ENCODE data around the gene UGT1A4. TPM values are rescaled to one million over a fixed set of nuclear protein-coding genes. Genes with fewer than 3 reads are reported as not detected.

The UGT1A4 gene
- total RNA-seq, 5 donors from 2014 or later (not counting 1 experiment from before 2014, with no cell fraction given): not detected

DNA sequence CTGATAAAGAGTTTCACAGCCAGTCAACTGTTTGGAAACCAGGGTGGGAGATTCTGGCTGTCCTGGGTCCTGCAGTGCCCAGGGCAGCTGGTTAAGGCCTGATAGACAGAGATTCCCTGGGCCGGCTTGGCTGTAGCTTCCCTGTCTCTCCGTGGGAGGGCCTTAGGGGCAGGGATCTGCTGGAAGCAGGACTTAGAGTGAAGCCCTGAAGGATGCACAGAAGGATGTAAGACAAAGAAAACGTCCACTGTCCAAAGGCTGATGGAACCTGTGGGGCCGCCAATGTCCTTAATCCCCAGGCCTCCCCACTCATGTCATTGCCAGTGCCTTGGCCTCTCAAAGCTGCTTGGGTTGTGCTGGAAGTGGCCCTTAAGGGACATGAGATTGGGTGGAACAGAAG is 92.6 kb downstream of the UGT1A4 start:
- Mint-ChIP-seq H3K4me3 (no peak overlapping the region), H3K36me3 (no peaks in the 10 kb centered on the region), H3K4me1 (no peaks in the 10 kb centered on the region), H3K27ac (no peak overlapping the region), H3K27me3 (peaks cover 5 to 30% of the 10 kb centered on the region in 2 donors), H3K9me3 (no peaks in the 10 kb centered on the region)
- no peak overlapping the region for H3K4me3 ChIP-seq (ENCODE audit: control insufficient read depth in 1 of 2, extremely low read depth in 1 of 2, low read length in 1 of 2)
- CTCF ChIA-PET: no interaction called here
- peaks cover 0 to 38% of the 10 kb centered on the region in 2 experiments for H3K27me3 ChIP-seq (replicated peaks in 1 of 2; ENCODE audit: control insufficient read depth in 2 of 2, extremely low read depth in 1 of 2, insufficient read depth in 2 of 2, low read length in 1 of 2)
- no peaks in the 10 kb centered on the region for H3K9me3 ChIP-seq
- WGBS (ENCODE audit: insufficient coverage): 66% methylated on average over 3 of the region's 4 CpGs
- POLR2A ChIA-PET: no interaction called here
- H3K36me3 ChIP-seq (ENCODE audit: control insufficient read depth in 2 of 2, extremely low read depth in 1 of 2, insufficient read depth in 1 of 2, low read length in 1 of 2): no peaks in the 10 kb centered on the region
- H3K27ac ChIP-seq (ENCODE audit: low read length): no peak overlapping the region
- DNase-seq (peak in 2 of 35 experiments; percentile 2 to 9), ATAC-seq (replicated peaks in 1 of 4) (no peak)
- H3K4me1 ChIP-seq (ENCODE audit: control insufficient read depth in 1 of 2, extremely low read depth in 1 of 2, insufficient read depth in 2 of 2, low read length in 2 of 2): no peaks in the 10 kb centered on the region

DNA sequence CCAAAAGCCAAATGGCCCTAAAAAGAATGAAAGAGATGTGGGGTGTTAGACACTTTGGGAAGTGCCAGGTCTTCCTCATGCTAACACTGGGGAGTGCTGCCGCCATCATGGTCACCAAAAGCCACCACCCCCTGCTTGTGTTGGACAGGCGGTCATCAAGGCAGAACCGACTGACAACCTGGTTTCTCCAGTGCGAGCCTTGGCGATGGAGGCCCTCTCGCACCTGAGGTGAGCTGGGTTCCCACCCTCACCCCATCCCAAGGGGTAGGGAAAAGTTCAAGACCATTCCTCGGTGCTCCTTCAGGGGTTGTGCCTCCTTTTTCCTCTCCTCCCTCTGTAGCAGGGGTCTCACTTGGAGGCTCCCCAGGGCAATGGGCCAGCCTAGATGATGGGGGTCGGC is 93.2 kb downstream of the UGT1A4 start:
- DNase-seq: peak in 1 of 35 experiments; percentile 9
- POLR2A ChIA-PET: no interaction called here
- no peaks in the 10 kb centered on the region for H3K4me1 ChIP-seq (ENCODE audit: control insufficient read depth in 1 of 2, extremely low read depth in 1 of 2, insufficient read depth in 2 of 2, low read length in 2 of 2)

DNA sequence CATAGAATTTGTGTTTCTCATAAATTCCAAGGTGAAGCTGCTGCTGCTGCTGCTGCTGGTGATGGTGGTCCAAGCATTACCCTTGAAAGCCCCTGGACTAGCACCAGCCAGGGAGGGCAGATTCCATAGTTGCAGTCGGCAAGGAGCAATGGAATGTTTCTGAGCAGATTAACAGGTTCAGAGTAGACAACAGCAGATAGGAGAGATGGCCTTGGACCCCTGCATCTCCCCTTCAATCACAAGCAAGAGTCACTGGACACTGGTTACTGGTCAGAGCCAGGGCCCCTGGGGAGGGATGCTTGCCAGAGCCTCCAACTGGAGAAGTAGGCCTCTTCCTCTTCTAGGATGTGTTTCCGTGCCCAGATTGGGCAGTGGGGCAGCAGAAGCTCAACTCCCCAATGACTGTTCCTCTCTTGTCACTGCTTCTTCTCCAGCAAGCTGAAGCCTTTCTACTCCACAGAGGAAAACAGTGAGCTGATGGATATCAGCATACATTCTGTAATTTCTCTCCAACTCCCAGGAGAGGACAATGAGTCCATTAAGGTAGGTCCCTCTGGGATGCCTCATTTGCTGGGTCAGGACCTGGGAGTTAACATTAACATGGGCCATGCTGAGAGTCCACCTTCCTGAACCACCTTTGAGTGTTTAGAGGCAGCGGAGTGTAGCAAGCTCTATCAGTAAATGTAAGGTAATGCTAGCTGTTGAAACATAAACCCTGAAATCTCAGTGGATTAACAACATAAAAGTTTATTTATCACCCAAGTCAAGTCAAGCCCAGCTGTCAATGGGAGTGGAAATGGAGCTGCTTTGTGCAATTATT is 94.9 kb downstream of the UGT1A4 start:
- H3K9me3 Mint-ChIP-seq: no peaks in the 10 kb centered on the region
- no peaks in the 10 kb centered on the region for H3K36me3 Mint-ChIP-seq
- no peak for ATAC-seq (replicated peaks in 1 of 4)
- H3K27ac Mint-ChIP-seq: no peak overlapping the region
- WGBS (ENCODE audit: insufficient coverage): 58% methylated on average over 1 of the region's 3 CpGs
- Histone ChIP-seq H3K27me3 (replicated peaks in 1 of 2; ENCODE audit: control insufficient read depth in 2 of 2, extremely low read depth in 1 of 2, insufficient read depth in 2 of 2, low read length in 1 of 2) (peaks cover 0 to 41% of the 10 kb centered on the region in 2 experiments), H3K9me3 (no peaks in the 10 kb centered on the region), H3K4me3 (ENCODE audit: control insufficient read depth in 1 of 2, extremely low read depth in 1 of 2, low read length in 1 of 2) (no peak overlapping the region), H3K36me3 (ENCODE audit: control insufficient read depth in 2 of 2, extremely low read depth in 1 of 2, insufficient read depth in 1 of 2, low read length in 1 of 2) (no peaks in the 10 kb centered on the region), H3K4me1 (ENCODE audit: control insufficient read depth in 1 of 2, extremely low read depth in 1 of 2, insufficient read depth in 2 of 2, low read length in 2 of 2) (no peaks in the 10 kb centered on the region), H3K27ac (ENCODE audit: low read length) (no peak overlapping the region)
- DNase-seq: peak in 1 of 35 experiments; percentile 9
- ChIA-PET CTCF (no interaction called here), POLR2A (no interaction called here)
- peaks cover 0 to 5% (median 0%) of the 10 kb centered on the region in 3 donors for H3K4me1 Mint-ChIP-seq
- peaks cover 16 to 40% of the 10 kb centered on the region in 2 donors for H3K27me3 Mint-ChIP-seq
- H3K4me3 Mint-ChIP-seq: no peak overlapping the region

More for the DNA sequence above, 93.2 kb downstream of the UGT1A4 start:
- H3K4me3 ChIP-seq (ENCODE audit: control insufficient read depth in 1 of 2, extremely low read depth in 1 of 2, low read length in 1 of 2): no peak overlapping the region
- ATAC-seq (replicated peaks in 1 of 4): no peak
- H3K36me3 ChIP-seq (ENCODE audit: control insufficient read depth in 2 of 2, extremely low read depth in 1 of 2, insufficient read depth in 1 of 2, low read length in 1 of 2): no peaks in the 10 kb centered on the region
- WGBS (ENCODE audit: insufficient coverage): 55% methylated on average over 2 of the region's 8 CpGs
- no peak overlapping the region for H3K27ac Mint-ChIP-seq
- no peaks in the 10 kb centered on the region for H3K36me3 Mint-ChIP-seq
- no peak overlapping the region for H3K27ac ChIP-seq (ENCODE audit: low read length)
- H3K27me3 Mint-ChIP-seq: peaks cover 8 to 35% of the 10 kb centered on the region in 2 donors
- no peak overlapping the region for H3K4me3 Mint-ChIP-seq
- H3K4me1 Mint-ChIP-seq: no peaks in the 10 kb centered on the region
- CTCF ChIA-PET: no interaction called here
- peaks cover 0 to 39% of the 10 kb centered on the region in 2 experiments for H3K27me3 ChIP-seq (replicated peaks in 1 of 2; ENCODE audit: control insufficient read depth in 2 of 2, extremely low read depth in 1 of 2, insufficient read depth in 2 of 2, low read length in 1 of 2)
- no peaks in the 10 kb centered on the region for H3K9me3 ChIP-seq
- no peaks in the 10 kb centered on the region for H3K9me3 Mint-ChIP-seq

DNA sequence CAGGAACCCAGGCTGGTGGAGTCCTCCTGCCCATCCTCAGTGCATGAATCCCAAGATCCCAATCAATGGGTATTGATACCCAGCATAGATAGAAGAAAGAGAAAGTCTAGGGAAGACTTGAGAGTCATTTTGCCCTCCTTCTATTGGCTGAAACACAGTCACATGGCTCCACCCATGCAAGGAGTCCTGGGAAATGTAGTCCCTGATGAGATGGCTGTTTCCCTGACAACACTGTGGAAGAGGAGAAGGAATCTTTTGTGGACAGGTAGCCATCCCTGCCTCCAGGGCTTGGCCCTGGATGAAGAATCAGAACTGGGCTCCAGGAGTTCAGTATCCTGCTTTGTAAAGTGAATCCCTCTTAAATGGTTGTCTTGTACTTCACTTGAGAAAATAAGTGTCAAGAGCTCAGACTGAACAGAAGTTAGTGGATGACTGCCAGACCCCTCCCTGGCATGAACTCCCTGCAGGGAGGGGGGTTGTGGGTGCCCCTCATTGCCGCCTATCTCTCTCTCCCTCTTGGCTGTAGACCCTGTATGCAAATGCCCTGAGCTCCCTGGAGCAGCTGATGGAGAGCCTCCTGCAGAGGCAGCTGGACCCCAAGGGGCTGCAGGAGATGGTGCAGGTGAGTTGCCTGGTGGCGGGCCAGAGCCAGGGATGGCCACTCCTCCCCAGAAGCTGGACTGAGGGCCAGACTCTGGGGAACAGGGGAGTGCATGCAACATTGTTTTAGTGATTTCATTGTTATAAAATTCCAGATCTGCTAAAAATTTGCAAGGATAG is 95.7 kb downstream of the UGT1A4 start:
- 43% methylated on average over 1 of the region's 2 CpGs for WGBS (ENCODE audit: insufficient coverage)
- Mint-ChIP-seq H3K36me3 (no peaks in the 10 kb centered on the region), H3K27me3 (peaks cover 16 to 38% of the 10 kb centered on the region in 2 donors), H3K9me3 (no peaks in the 10 kb centered on the region), H3K4me1 (peaks cover 0 to 5% (median 0%) of the 10 kb centered on the region in 3 donors), H3K4me3 (no peak overlapping the region), H3K27ac (no peak overlapping the region)
- H3K27me3 ChIP-seq (replicated peaks in 1 of 2; ENCODE audit: control insufficient read depth in 2 of 2, extremely low read depth in 1 of 2, insufficient read depth in 2 of 2, low read length in 1 of 2): peaks cover 0 to 38% of the 10 kb centered on the region in 2 experiments
- H3K36me3 ChIP-seq (ENCODE audit: control insufficient read depth in 2 of 2, extremely low read depth in 1 of 2, insufficient read depth in 1 of 2, low read length in 1 of 2): no peaks in the 10 kb centered on the region
- H3K27ac ChIP-seq (ENCODE audit: low read length): no peak overlapping the region
- no peaks in the 10 kb centered on the region for H3K9me3 ChIP-seq
- ATAC-seq (replicated peaks in 1 of 4) (no peak), DNase-seq (peak in 2 of 35 experiments; percentile 10 to 18)
- H3K4me3 ChIP-seq (ENCODE audit: control insufficient read depth in 1 of 2, extremely low read depth in 1 of 2, low read length in 1 of 2): no peak overlapping the region
- POLR2A ChIA-PET: no interaction called here
- CTCF ChIA-PET: no interaction called here
- H3K4me1 ChIP-seq (ENCODE audit: control insufficient read depth in 1 of 2, extremely low read depth in 1 of 2, insufficient read depth in 2 of 2, low read length in 2 of 2): no peaks in the 10 kb centered on the region

DNA sequence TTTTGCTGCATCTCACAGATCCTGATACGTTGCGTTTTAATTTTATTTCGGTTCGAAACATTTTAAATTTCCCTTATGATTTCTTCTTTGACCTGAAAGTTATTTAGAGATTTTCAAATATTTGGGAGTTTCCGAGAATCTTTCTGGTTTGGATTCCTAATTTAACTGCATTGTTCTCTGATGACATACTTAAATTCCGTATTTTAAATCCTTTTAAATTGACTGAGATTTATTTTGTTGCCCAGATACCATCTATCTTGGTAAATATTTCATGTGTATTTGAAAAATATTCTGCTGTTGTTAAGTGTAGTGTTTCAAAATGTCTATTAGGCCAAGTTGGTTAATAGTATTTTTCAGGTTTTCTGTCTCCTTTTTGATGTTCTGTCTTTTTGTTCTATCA is 97.3 kb downstream of the UGT1A4 start:
- Histone ChIP-seq H3K27ac (ENCODE audit: low read length) (no peak overlapping the region), H3K4me3 (ENCODE audit: control insufficient read depth in 1 of 2, extremely low read depth in 1 of 2, low read length in 1 of 2) (no peak overlapping the region), H3K9me3 (no peaks in the 10 kb centered on the region), H3K4me1 (ENCODE audit: control insufficient read depth in 1 of 2, extremely low read depth in 1 of 2, insufficient read depth in 2 of 2, low read length in 2 of 2) (no peaks in the 10 kb centered on the region), H3K36me3 (ENCODE audit: control insufficient read depth in 2 of 2, extremely low read depth in 1 of 2, insufficient read depth in 1 of 2, low read length in 1 of 2) (no peaks in the 10 kb centered on the region), H3K27me3 (replicated peaks in 1 of 2; ENCODE audit: control insufficient read depth in 2 of 2, extremely low read depth in 1 of 2, insufficient read depth in 2 of 2, low read length in 1 of 2) (peaks cover 0 to 48% of the 10 kb centered on the region in 2 experiments)
- Mint-ChIP-seq H3K27ac (no peak overlapping the region), H3K36me3 (no peaks in the 10 kb centered on the region), H3K4me1 (peaks cover 0 to 5% (median 0%) of the 10 kb centered on the region in 3 donors), H3K9me3 (no peaks in the 10 kb centered on the region), H3K27me3 (peaks cover 14 to 39% of the 10 kb centered on the region in 2 donors), H3K4me3 (no peak overlapping the region)
- no CpG with 5 or more reads among the region's 6 CpGs for WGBS (ENCODE audit: insufficient coverage)
- no peak for ATAC-seq (replicated peaks in 1 of 4)
- no peak for DNase-seq
- ChIA-PET POLR2A (no interaction called here), CTCF (no interaction called here)

DNA sequence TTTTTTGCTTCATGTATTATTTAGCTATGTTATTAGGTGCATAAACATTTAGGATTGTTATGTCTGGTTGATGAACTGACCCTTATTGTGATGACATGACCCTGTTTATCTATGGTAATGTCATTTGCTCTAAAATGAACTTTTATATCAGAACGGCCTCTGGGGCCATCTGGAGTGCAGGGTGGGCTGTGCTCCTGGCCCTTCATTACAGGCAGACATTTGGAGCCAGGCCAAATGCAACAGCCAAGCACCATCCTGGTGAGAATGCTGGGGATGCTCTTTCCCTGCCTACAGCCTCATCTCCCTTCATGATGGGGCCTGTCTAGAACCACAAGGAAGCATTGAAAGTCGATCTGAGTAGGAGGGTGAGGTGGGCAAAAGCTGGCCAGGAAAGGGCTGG is 97.8 kb downstream of the UGT1A4 start:
- Histone ChIP-seq H3K36me3 (ENCODE audit: control insufficient read depth in 2 of 2, extremely low read depth in 1 of 2, insufficient read depth in 1 of 2, low read length in 1 of 2) (no peaks in the 10 kb centered on the region), H3K4me1 (ENCODE audit: control insufficient read depth in 1 of 2, extremely low read depth in 1 of 2, insufficient read depth in 2 of 2, low read length in 2 of 2) (no peaks in the 10 kb centered on the region), H3K27ac (ENCODE audit: low read length) (no peak overlapping the region), H3K9me3 (no peaks in the 10 kb centered on the region), H3K27me3 (replicated peaks in 1 of 2; ENCODE audit: control insufficient read depth in 2 of 2, extremely low read depth in 1 of 2, insufficient read depth in 2 of 2, low read length in 1 of 2) (peaks cover 0 to 47% of the 10 kb centered on the region in 2 experiments), H3K4me3 (ENCODE audit: control insufficient read depth in 1 of 2, extremely low read depth in 1 of 2, low read length in 1 of 2) (no peak overlapping the region)
- H3K9me3 Mint-ChIP-seq: no peaks in the 10 kb centered on the region
- ChIA-PET CTCF (no interaction called here), POLR2A (no interaction called here)
- peak in 1 of 35 experiments; percentile 5 for DNase-seq
- H3K4me3 Mint-ChIP-seq: no peak overlapping the region
- no CpG with 5 or more reads among the region's 2 CpGs for WGBS (ENCODE audit: insufficient coverage)
- peaks cover 0 to 5% (median 0%) of the 10 kb centered on the region in 3 donors for H3K4me1 Mint-ChIP-seq
- H3K27ac Mint-ChIP-seq: no peak overlapping the region
- no peak for ATAC-seq (replicated peaks in 1 of 4)
- H3K27me3 Mint-ChIP-seq: peaks cover 14 to 38% of the 10 kb centered on the region in 2 donors
- no peaks in the 10 kb centered on the region for H3K36me3 Mint-ChIP-seq
